ENCODE data around the gene PALB2.

- TF ChIP-seq, protein P1, sequence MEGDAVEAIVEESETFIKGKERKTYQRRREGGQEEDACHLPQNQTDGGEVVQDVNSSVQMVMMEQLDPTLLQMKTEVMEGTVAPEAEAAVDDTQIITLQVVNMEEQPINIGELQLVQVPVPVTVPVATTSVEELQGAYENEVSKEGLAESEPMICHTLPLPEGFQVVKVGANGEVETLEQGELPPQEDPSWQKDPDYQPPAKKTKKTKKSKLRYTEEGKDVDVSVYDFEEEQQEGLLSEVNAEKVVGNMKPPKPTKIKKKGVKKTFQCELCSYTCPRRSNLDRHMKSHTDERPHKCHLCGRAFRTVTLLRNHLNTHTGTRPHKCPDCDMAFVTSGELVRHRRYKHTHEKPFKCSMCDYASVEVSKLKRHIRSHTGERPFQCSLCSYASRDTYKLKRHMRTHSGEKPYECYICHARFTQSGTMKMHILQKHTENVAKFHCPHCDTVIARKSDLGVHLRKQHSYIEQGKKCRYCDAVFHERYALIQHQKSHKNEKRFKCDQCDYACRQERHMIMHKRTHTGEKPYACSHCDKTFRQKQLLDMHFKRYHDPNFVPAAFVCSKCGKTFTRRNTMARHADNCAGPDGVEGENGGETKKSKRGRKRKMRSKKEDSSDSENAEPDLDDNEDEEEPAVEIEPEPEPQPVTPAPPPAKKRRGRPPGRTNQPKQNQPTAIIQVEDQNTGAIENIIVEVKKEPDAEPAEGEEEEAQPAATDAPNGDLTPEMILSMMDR (conservative IDR thresholded peaks at IDR 0.05) = no peak
- no peak for TF ChIP-seq EZH2 (IDR thresholded peaks at IDR 0.05; ENCODE audit: low read depth)
Measured at GRCh38 chr16:23572394-23572793, 68.7 kb downstream of the PALB2 start.
